ENCODE measurements around the gene LMF1. TPM values are rescaled to one million over a fixed set of nuclear protein-coding genes. Genes with fewer than 3 reads are reported as not detected.
"Not testable (repeated sequence)": the region's sequence is repeated elsewhere in the genome, so short reads cannot be mapped to it uniquely, and the experiment has no call there.

LMF1 gene
- total RNA-seq, 1 donor from 2014 or later: 26.0 TPM

GRCh38 chr16:947922-948303, 22.9 kb downstream of the LMF1 start:
- H3K27ac ChIP-seq; H3K4me3 ChIP-seq; intact Hi-C loops (cut with DNase I); H3K4me1 ChIP-seq; H3K27me3 ChIP-seq; DNase-seq (ENCODE audit: extremely low spot score in 2 of 2); H3K9me3 ChIP-seq: not testable (repeated sequence)
- H3K36me3 ChIP-seq: peaks cover 0 to 14% of the 10 kb centered on the region in 2 donors

- Histone ChIP-seq H3K36me3 (peaks cover 0 to 13% of the 10 kb centered on the region in 2 donors), H3K9me3 (no peaks in the 10 kb centered on the region), H3K27me3 (no peaks in the 10 kb centered on the region), H3K4me1 (no peaks in the 10 kb centered on the region), H3K4me3 (no peak overlapping the region), H3K27ac (no peak overlapping the region)
- intact Hi-C loops (cut with DNase I): no loop called here
- DNase-seq (ENCODE audit: extremely low spot score in 2 of 2): no peak
- TF ChIP-seq CTCF (IDR thresholded peaks at IDR 0.05) (no peak), POLR2A (IDR thresholded peaks at IDR 0.05) (no peak), POLR2AphosphoS5 (IDR thresholded peaks at IDR 0.05; ENCODE audit: insufficient read depth in 1 of 2, low read depth in 1 of 2) (no peak)
Observed at GRCh38 chr16:947255-947921, 23.4 kb downstream of the LMF1 start.

GRCh38 chr16:946048-946395, 24.8 kb downstream of the LMF1 start:
- peaks cover 0 to 5% of the 10 kb centered on the region in 2 donors for H3K36me3 ChIP-seq
- H3K4me3 ChIP-seq: no peak overlapping the region
- H3K27me3 ChIP-seq: no peaks in the 10 kb centered on the region
- no peak overlapping the region for H3K27ac ChIP-seq
- intact Hi-C loops (cut with DNase I): no loop called here
- no peaks in the 10 kb centered on the region for H3K9me3 ChIP-seq
- no peaks in the 10 kb centered on the region for H3K4me1 ChIP-seq
- TF ChIP-seq POLR2A (IDR thresholded peaks at IDR 0.05) (no peak), POLR2AphosphoS5 (IDR thresholded peaks at IDR 0.05; ENCODE audit: insufficient read depth in 1 of 2, low read depth in 1 of 2) (no peak), CTCF (IDR thresholded peaks at IDR 0.05) (no peak)
- no peak for DNase-seq (ENCODE audit: extremely low spot score in 2 of 2)

GRCh38 chr16:945271-946047, 25.3 kb downstream of the LMF1 start:
- no peaks in the 10 kb centered on the region for H3K27me3 ChIP-seq
- intact Hi-C loops (cut with DNase I): no loop called here

GRCh38 chr16:943971-944370, 26.8 kb downstream of the LMF1 start:
- Histone ChIP-seq H3K4me1 (no peaks in the 10 kb centered on the region), H3K4me3 (no peak overlapping the region), H3K27ac (no peak overlapping the region), H3K27me3 (no peaks in the 10 kb centered on the region), H3K36me3 (peaks cover 0 to 5% of the 10 kb centered on the region in 2 donors), H3K9me3 (no peaks in the 10 kb centered on the region)
- intact Hi-C loops (cut with DNase I): no loop called here
- TF ChIP-seq CTCF (IDR thresholded peaks at IDR 0.05) (no peak), POLR2A (IDR thresholded peaks at IDR 0.05) (no peak), POLR2AphosphoS5 (IDR thresholded peaks at IDR 0.05; ENCODE audit: insufficient read depth in 1 of 2, low read depth in 1 of 2) (no peak)
- no peak for DNase-seq (ENCODE audit: extremely low spot score in 2 of 2)

More at GRCh38 chr16:945271-946047, 25.3 kb downstream of the LMF1 start:
- Histone ChIP-seq H3K9me3 (no peaks in the 10 kb centered on the region), H3K4me3 (no peak overlapping the region), H3K27ac (no peak overlapping the region), H3K4me1 (no peaks in the 10 kb centered on the region), H3K36me3 (peaks cover 0 to 5% of the 10 kb centered on the region in 2 donors)
- DNase-seq (ENCODE audit: extremely low spot score in 2 of 2): no peak
- TF ChIP-seq POLR2A (IDR thresholded peaks at IDR 0.05) (no peak), POLR2AphosphoS5 (IDR thresholded peaks at IDR 0.05; ENCODE audit: insufficient read depth in 1 of 2, low read depth in 1 of 2) (no peak), CTCF (IDR thresholded peaks at IDR 0.05) (no peak)

All from vagina (tissue), 2 donors.